Neural progenitor cell (in vitro differentiated cells): ENCODE data around the gene FITM1. TPM values are rescaled to one million over a fixed set of nuclear protein-coding genes. Genes with fewer than 3 reads are reported as not detected.

ENCODE experiments used
- DNase-seq: peaks from one replicate; pipeline ENCODE4 v3.0.0-alpha.2; 2016; ENCODE audit warnings: low spot score
- H2AFZ ChIP-seq: fragments of 200-600 bp; sonication (generic); replicated peaks from 2 replicates; pipeline ENCODE4 v1.6.1; 2016; ENCODE audit warnings: antibody characterized with exemption
- H3F3A ChIP-seq: fragments of 200-600 bp; sonication (generic); 2 replicates; pipeline ENCODE4 v1.6.1; 2016; ENCODE audit warnings: antibody characterized with exemption, low read depth
- H3K27ac ChIP-seq: fragments of 200-600 bp; sonication (generic); 2 replicates; pipeline ENCODE4 v1.5.1; 2016; ENCODE audit warnings: mild to moderate bottlenecking
- H3K27me3 ChIP-seq: fragments of 200-600 bp; sonication (generic); 2 replicates; pipeline ENCODE4 v1.6.1; 2016; ENCODE audit warnings: mild to moderate bottlenecking, moderate library complexity
- H3K36me3 ChIP-seq: fragments of 200-600 bp; sonication (generic); 2 replicates; pipeline ENCODE4 v1.5.1; 2016
- H3K4me1 ChIP-seq: fragments of 200-600 bp; sonication (generic); 2 replicates; pipeline ENCODE4 v1.6.1; 2016; ENCODE audit warnings: mixed run types
- H3K4me2 ChIP-seq: fragments of 200-600 bp; sonication (generic); 2 replicates; pipeline ENCODE4 v1.6.1; 2016
- H3K4me3 ChIP-seq: fragments of 200-600 bp; sonication (generic); 2 replicates; pipeline ENCODE4 v1.5.1; 2016
- H3K79me2 ChIP-seq: fragments of 200-600 bp; sonication (generic); 2 replicates; pipeline ENCODE4 v1.6.1; 2016; ENCODE audit warnings: low read depth
- H3K9ac ChIP-seq: fragments of 200-600 bp; sonication (generic); 2 replicates; pipeline ENCODE4 v1.6.1; 2016
- H3K9me3 ChIP-seq: fragments of 200-600 bp; sonication (generic); 2 replicates; pipeline ENCODE4 v1.5.1; 2016; ENCODE audit warnings: low read depth
- H4K20me1 ChIP-seq: fragments of 200-600 bp; sonication (generic); 2 replicates; pipeline ENCODE4 v1.6.1; 2016; ENCODE audit warnings: low read depth
- H3K27ac Mint-ChIP-seq: 3 replicates; pipeline ENCODE4 v1.8.0; 2021; ENCODE audit warnings: mixed read lengths
- H3K27me3 Mint-ChIP-seq: 2 replicates; pipeline ENCODE4 v1.8.0; 2022; ENCODE audit warnings: low read depth, mild to moderate bottlenecking, inconsistent platforms, moderate library complexity, mixed read lengths; ENCODE audit not compliant: insufficient read depth
- H3K36me3 Mint-ChIP-seq: 3 replicates; pipeline ENCODE4 v1.8.0; 2021; ENCODE audit warnings: mixed read lengths
- H3K4me1 Mint-ChIP-seq: 3 replicates; pipeline ENCODE4 v1.8.0; 2021; ENCODE audit warnings: mixed read lengths
- H3K4me3 Mint-ChIP-seq: 3 replicates; pipeline ENCODE4 v1.8.0; 2021; ENCODE audit warnings: mild to moderate bottlenecking, moderate library complexity, mixed read lengths
- H3K9me3 Mint-ChIP-seq: 3 replicates; pipeline ENCODE4 v1.8.0; 2020; ENCODE audit warnings: mixed read lengths
- CTCF ChIP-seq: fragments of 200-600 bp; sonication (generic); IDR thresholded peaks from 2 replicates; pipeline ENCODE4 v1.5.1; 2017; ENCODE audit warnings: antibody characterized with exemption, mild to moderate bottlenecking
- EZH2 ChIP-seq: fragments of 200-600 bp; sonication (generic); IDR thresholded peaks from 2 replicates; pipeline ENCODE4 v1.6.1; 2017; ENCODE audit warnings: antibody characterized with exemption, mild to moderate bottlenecking, moderate library complexity
- EZH2phosphoT487 ChIP-seq: fragments of 200-600 bp; sonication (generic); IDR thresholded peaks from 2 replicates; pipeline ENCODE4 v1.6.1; 2017; ENCODE audit warnings: antibody characterized with exemption
- total RNA-seq: library from RNA; depleted of rRNA; stranded (reverse); fragments of >200 nt; gene quantifications from 2 replicates; pipeline ENCODE4 v1.2.3, GENCODE V29; 2015; ENCODE audit warnings: low replicate concordance

Gene FITM1
- total RNA-seq, 1 donor from 2014 or later = 0.77 TPM

GRCh38 chr14:24135834-24136683 is 5.6 kb downstream of the FITM1 start, which contains the start of gene PSME1:
Gene PSME1, plus strand, starts transcription at chr14:24136194. Its CDS starts 69 bp downstream, at chr14:24136263.
- Histone ChIP-seq H3K9me3 (no peaks in the 10 kb centered on the region), H3K36me3 (no peaks in the 10 kb centered on the region), H3K9ac (no peak within 1 kb of the TSS), H3K4me2 (peak within 1 kb of the TSS; percentile 91), H3F3A (peaks cover 55% of the 10 kb centered on the region), H3K27me3 (peaks cover 9% of the 10 kb centered on the region), H3K27ac (no peak within 1 kb of the TSS), H4K20me1 (peaks cover 23% of the 10 kb centered on the region), H2AFZ (peak within 1 kb of the TSS; percentile 71), H3K4me1 (peaks cover 13% of the 10 kb centered on the region), H3K79me2 (peaks cover 20% of the 10 kb centered on the region), H3K4me3 (peak within 1 kb of the TSS; percentile 89)
- no peak within 1 kb of the TSS for H3K27ac Mint-ChIP-seq
- peak; percentile 96 for DNase-seq
- no peaks in the 10 kb centered on the region for H3K9me3 Mint-ChIP-seq
- H3K27me3 Mint-ChIP-seq = peaks cover 7% of the 10 kb centered on the region
- H3K36me3 Mint-ChIP-seq = peaks cover 27% of the 10 kb centered on the region
- TF ChIP-seq EZH2phosphoT487 (no peak), EZH2 (no peak), CTCF (no peak)
- H3K4me3 Mint-ChIP-seq = peak within 1 kb of the TSS; percentile 87
- H3K4me1 Mint-ChIP-seq = peaks cover 27% of the 10 kb centered on the region

- Histone ChIP-seq H3K4me1 (peaks cover 13% of the 10 kb centered on the region), H3K36me3 (no peaks in the 10 kb centered on the region), H3K4me2 (peak overlapping the region; percentile 91), H3K27me3 (peaks cover 9% of the 10 kb centered on the region), H3K9ac (no peak overlapping the region), H3K4me3 (peak overlapping the region; percentile 89), H2AFZ (no peak overlapping the region), H4K20me1 (peaks cover 23% of the 10 kb centered on the region), H3K79me2 (peaks cover 20% of the 10 kb centered on the region), H3F3A (peaks cover 62% of the 10 kb centered on the region), H3K27ac (no peak overlapping the region), H3K9me3 (no peaks in the 10 kb centered on the region)
- peak overlapping the region; percentile 83 for H3K4me3 Mint-ChIP-seq
- no peak for TF ChIP-seq EZH2
- TF ChIP-seq CTCF = no peak
- H3K27me3 Mint-ChIP-seq = peaks cover 11% of the 10 kb centered on the region
- DNase-seq = no peak
- H3K36me3 Mint-ChIP-seq = peaks cover 27% of the 10 kb centered on the region
- no peak overlapping the region for H3K27ac Mint-ChIP-seq
- peaks cover 30% of the 10 kb centered on the region for H3K4me1 Mint-ChIP-seq
- no peaks in the 10 kb centered on the region for H3K9me3 Mint-ChIP-seq
These were observed 6.4 kb downstream of the FITM1 start for GRCh38 chr14:24136684-24137528.

GRCh38 chr14:24137529-24138395 is 7.3 kb downstream of the FITM1 start:
- Mint-ChIP-seq H3K36me3 (peaks cover 27% of the 10 kb centered on the region), H3K27ac (no peak overlapping the region), H3K9me3 (no peaks in the 10 kb centered on the region), H3K27me3 (peaks cover 8% of the 10 kb centered on the region), H3K4me1 (peaks cover 34% of the 10 kb centered on the region), H3K4me3 (peak overlapping the region; percentile 99)
- H3K79me2 ChIP-seq = peaks cover 20% of the 10 kb centered on the region
- H3K4me1 ChIP-seq = peaks cover 13% of the 10 kb centered on the region
- H3K27ac ChIP-seq = no peak overlapping the region
- H4K20me1 ChIP-seq = peaks cover 23% of the 10 kb centered on the region
- no peaks in the 10 kb centered on the region for H3K9me3 ChIP-seq
- H3K4me2 ChIP-seq = no peak overlapping the region
- H3F3A ChIP-seq = peaks cover 69% of the 10 kb centered on the region
- H3K9ac ChIP-seq = no peak overlapping the region
- H2AFZ ChIP-seq = no peak overlapping the region
- H3K27me3 ChIP-seq = peaks cover 9% of the 10 kb centered on the region
- H3K36me3 ChIP-seq = no peaks in the 10 kb centered on the region
- H3K4me3 ChIP-seq = no peak overlapping the region
- DNase-seq = no peak
- TF ChIP-seq CTCF = no peak
- no peak for TF ChIP-seq EZH2
- TF ChIP-seq EZH2phosphoT487 = no peak
